ENCODE measurements around the gene VSIR.

Gene VSIR

DNA sequence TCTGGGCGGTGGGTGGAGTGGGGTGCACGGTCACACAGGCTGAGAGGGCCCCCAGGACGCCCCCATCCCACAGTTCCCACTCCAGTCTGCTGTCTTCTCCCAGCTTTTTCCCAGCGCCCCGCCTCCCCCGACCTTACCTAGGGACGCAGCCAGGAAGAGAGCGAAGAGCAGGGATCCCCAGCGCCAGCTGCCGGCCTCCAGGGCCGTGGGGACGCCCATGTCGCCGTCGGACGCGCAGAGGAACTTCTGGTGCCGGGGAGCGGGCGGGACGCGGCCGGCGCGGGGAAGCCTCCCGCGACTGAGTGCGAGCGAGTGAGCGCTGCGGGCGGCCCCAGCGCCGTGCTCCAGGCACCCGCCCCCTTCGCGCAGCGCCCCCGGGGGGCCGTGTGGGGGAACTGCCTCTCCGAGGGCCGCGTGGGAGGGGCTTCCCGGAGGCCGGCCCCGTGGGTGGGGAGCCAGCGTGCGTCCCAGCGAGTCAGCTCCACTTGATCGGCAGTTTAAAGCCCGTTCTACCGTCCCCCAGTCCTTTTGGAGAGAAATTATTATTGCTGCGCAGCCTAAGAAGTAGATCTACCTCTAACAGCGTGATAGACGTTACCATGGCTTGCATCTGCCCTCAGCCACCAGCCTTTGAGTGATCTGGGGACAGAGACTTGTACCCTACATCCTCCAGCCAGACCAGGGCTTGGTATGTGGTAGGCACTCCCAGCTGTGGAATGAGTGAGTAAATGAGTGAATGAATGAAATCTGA is at the start of gene VSIR:
Gene VSIR (minus strand): TSS at position 300 of the 751 bp plus-strand sequence. CDS start 81 bp downstream, at position 219.
- peak; percentile 88 for DNase-seq

DNA sequence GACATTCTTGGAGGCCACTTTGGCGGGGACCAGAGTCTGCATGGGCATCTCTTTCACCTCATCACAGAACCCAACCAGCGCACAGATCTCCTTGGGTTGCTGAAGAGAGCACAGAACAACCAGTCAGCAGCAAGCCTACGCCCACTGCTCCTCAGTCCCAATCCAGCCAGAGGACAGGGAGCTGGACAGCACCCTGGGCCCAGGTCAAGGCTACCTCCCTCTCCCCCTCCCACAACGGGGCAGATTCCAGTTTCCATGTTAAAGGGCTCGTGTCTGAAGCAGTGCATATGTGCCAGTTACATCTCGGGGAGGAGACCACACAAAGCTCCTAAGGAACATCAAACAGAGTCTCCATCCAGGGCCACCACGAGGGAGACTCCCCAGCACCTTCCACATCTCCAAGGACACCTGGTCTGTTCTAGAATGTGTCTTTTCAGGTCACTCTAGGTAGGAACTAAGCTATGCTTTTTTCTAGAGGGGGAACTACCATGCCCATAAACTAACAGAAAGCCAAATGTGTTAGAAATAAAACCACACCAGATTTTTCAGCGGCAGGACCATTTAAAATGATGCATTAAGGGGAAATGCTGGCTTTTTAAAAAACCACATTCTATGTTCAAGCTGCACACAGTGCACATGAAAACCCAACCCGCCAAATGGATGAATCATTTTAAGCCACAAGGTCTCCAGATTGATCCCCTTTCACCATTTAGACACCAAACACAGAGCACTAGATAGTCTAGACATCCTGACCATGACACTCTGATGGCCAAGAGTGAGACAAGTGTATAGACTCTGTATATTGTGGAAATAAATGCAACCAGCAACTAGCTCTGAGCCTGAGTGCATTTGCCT is 48.8 kb upstream of the VSIR start:
- no peak for DNase-seq

DNA sequence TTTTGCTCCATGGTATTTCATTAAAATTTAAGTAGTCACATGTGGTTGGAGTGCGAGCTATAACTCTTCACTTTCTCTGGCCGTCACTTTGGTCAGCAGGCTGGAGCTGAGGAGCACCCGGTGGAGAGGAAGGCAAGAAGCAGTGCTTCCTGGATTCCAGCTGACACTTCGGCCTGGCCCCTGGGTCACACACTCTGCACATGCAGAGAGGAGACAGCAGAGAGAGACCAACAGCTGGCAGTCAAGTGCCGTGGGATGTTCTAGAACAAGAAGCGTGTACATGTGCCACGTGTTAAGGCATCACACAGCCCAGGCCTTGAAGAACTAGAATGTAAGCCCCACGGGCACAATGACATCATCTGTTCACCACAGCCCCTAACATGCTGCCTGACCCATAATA is 47.6 kb upstream of the VSIR start:
- no peak for DNase-seq

DNA sequence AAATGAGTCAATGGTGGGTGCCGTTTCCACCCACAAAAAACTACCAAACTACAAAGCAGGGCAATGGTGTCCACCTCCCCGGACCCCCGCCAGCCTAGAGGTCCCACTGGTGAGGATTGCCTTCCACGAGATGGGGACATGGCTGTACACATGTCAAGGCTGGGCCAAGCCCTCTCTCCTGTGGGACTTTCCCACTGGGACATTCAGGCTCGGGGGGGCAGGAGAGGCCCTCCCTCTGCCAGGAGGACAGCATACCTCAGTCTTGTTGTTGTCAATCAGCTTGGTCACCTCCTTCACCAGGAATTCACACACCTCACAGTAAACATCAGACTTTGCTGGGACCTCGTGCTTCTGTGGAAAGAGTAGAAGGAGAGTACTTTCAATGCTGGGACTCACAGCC is 46.7 kb upstream of the VSIR start:
- no peak for DNase-seq

DNA sequence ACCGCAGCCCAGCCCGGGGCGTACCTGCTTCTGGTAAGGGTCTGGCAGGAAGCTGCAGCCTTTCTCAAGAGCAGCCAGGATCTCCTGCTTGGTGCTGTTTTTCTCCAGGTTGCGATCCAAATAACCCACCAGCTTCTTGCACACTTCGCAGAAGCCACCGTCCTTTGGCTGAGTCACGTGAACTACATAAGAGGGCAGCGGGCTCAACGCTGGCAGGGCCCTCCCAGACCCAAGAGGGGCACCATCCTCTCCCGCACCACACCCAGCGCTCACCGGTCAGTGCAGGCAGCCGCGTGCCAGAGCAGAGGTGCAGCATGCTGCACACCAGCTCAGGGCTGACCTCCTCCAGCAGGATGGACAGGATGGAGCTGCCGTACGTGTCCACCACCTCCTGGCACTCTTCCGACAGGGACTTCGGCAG is 46.1 kb upstream of the VSIR start:
- DNase-seq: no peak

DNA sequence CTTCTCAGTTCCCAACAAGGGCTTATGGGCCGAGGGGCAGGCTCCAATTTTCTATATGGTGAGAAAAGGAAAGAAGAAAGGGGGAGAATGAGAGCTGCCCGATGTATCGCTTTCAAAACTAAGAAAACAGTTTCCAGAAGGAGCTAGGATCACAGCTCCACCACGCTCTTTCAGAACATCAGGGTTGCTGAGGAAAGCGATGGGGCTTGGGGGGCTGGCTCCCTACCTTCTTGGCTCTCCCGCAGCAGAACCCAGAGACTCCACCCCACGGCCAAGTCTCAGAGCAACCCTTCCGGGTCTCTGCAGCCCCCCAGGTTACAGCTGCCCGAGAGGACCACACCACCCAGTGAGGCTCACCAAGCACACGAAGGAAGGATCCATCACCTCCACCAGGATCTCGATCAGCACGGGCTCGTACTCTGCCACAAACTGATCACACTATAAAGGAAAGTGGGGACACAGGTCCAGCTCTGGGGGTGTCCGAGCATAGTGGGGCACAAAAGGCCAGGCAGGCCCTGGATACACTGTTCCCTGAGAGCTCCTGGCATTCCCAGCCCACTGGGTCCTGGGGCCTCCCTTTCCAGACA is 45.4 kb upstream of the VSIR start:
- no peak for DNase-seq

DNA sequence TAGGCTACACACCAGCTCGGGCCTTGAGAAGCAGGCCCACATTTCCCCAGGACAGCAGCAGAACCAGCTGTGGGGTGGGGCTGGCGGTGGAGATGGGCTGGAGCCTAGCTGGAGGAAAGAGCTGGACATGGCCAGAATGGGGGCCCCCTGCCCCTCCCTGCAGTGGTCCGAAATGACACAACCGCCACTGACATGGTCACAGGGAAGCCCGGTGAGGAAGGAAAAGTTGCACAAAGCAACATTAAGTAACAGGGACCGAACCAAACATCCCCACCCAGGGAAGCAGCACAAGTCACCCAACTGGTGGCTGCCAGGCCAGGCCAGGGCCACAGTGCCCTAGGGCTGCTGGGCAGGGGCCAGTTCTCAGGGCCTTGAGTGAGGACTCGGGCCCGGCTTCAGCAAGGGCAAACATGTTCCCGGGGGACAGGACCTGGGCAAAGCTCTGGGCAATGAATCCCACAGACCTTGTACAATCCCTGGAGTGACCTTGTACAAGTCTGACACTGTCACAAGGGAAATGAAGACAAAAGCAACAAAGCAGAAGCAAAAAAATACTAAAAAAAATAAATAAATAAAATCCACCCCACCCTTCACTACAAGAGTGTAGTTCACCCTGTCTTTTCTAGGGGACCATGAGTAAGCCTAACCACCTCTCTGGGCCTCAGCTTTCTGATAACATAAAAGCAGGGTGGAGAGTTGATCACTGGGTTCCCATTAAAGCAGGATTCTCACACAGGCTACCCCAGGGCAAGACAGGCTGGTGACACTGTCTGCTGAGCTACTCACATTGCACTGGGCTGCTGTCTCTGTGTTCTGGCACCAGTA is 44.7 kb upstream of the VSIR start:
- no peak for DNase-seq

DNA sequence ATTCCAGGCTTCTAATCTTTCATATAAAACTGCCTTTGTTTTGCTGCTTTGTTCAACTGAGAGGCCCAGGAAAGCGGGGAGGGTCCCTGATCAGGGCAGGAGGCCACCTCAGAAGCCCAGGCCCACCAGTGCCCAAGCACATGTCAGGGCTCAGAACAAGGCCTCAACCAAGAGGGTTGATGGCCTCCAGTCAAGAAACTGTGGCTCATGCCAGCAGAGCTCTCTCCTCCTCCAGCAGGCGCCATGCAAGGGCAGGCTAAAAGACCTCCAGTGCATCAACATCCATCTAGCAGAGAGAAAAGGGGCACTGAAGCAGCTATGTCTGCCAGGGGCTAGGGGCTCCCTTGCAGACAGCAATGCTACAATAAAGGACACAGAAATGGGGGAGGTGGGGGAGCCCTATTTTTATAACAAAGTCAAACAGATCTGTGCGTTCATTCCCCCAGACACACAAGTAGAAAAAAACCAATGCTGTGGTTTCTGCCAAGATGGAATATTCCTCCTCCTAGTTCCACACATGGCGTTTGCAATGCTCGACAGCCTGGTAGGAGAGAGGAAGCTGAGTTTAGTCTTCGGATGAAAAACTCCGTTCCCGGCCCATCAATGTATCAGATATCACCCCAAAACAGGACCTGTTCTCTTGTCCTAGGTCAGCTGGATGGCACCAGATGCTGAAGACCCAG is 43.8 kb upstream of the VSIR start:
- no peak for DNase-seq

DNA sequence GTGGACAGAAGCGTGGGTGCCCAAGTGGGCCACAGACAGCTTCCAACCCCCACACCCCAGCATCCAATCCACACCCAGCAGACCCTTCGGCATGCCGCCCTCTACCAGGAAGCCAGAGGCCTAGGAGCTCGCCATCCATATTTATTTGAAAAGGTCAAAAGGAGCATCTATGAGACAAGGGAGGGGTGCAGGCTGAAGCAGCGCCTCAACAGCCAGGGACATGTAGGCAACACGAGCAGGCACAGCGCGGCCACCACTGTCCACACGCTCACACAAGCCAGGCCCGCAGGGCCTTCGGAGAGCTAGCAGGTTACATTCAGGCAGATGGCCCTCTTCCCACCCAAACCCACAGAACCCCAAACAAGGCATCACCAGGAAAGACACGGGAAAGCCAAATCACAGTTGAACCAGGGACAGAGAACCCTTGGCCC is 43.1 kb upstream of the VSIR start:
- no peak for DNase-seq

DNA sequence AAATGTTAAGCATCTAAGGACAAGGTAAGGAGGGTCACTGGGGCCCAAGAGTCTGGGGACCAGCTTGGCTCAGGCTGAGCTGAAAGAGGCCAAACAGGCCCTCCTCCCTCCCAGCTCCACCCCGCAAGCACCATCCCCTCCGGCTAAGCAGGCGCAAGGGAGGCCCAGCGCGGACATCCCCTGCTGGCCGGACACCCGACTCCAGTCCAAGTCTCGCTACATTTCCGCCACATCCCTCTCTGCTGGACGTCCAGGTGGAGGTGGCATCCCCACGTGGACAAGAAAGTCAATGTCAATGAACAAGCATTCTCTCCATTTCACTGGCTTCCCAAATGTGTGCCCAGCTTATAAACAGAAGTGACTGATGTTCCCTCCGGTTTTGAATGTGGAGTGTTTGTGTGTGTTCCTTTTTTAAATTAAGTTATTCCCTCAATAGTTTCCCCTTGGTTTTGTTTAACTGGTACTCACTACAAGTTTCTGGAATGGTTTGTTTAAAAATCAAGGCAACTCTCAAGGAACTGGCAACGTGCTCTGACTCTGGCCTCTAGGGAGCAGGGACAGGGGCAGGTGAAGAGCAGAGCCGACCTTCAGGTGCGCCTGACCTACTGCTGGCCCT is 42.3 kb upstream of the VSIR start:
- DNase-seq: no peak

DNA sequence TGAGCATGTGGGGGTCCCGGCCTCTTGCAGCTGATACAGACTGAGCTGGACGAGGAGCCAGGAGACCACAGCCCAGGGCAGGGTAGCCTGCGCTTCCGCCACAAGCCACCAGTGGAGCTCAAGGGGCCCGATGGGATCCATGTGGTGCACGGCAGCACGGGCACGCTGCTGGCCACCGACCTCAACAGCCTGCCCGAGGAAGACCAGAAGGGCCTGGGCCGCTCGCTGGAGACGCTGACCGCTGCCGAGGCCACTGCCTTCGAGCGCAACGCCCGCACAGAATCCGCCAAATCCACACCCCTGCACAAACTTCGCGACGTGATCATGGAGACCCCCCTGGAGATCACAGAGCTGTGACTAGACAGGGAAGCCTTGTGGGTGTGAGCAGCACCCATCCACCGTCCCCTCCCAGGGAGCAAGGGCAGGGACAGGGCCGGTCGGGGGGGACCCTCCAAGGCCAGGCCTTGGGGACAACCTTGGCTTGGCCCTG is 41.6 kb upstream of the VSIR start:
- DNase-seq: no peak

DNA sequence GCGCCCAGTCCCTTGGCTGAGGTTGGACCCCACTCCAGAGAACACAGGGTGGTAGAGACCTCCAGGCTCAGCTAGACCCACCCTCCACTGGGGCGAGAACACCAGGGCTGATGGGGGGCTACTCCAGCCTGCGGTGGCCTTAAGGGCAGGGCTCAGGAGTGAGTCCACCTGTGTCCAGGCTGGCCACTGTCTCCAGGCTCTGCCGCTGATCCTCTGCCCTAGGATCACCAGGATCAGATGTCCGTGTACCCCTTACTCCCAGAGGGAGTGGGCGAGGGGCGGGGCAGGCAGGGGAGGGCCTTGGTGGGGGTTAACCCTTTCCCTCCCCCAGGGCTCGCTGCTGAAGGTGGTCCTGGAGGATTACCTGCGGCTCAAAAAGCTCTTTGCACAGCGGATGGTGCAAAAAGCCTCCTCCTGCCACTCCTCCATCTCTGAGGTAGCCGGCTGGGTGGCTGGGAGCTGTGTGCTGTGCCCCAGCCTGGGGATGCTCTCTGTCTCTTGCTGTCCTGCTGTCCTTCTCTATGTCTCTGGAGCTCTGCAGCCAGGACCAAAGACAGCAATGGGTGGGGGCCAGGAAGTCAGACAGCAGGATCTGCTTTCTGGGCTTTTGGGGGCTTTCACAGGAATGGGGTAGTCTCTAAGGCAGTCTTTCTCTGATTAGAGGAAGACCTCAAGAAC is 39.7 kb upstream of the VSIR start:
- DNase-seq: no peak

DNA sequence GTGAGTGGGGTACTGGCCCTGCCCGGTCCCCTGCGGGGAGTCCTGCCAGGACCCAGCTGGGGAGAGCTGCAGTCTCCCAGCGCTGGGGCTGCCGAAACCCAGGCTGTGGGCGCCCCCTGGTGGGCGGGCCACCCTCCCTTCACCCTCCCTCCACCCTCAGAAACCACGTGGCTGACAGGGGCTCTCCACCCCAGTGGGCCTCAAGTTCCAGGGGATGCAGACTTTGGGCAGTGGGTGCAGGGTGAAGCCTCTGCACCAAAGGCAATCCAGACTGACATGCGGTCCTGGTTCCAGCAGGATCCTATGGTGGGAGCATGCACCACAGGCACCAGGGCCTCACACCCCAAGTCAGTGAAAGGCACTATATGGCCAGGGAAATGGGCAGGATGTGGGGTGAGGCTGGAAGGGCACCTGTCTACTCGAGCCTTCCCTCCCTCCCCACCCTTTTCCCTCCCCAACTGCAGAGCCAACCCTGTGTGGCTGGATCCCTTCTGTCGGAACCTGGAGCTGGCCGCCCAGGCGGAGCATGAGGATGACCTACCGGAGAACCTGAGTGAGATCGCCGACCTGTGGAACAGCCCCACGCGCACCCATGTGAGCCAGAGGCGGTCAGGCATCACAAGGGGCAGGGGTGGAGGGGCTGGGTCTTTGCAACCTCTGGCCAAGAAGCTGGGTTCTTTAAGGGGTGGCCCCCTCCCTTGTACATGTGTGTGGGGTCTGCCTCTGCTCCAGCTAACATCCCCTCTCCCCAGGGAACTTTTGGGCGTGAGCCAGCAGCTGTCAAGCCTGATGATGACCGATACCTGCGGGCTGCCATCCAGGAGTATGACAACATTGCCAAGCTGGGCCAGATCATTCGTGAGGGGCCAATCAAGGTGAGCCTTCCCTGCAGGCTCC is 38.9 kb upstream of the VSIR start:
- DNase-seq: peak; percentile 91

DNA sequence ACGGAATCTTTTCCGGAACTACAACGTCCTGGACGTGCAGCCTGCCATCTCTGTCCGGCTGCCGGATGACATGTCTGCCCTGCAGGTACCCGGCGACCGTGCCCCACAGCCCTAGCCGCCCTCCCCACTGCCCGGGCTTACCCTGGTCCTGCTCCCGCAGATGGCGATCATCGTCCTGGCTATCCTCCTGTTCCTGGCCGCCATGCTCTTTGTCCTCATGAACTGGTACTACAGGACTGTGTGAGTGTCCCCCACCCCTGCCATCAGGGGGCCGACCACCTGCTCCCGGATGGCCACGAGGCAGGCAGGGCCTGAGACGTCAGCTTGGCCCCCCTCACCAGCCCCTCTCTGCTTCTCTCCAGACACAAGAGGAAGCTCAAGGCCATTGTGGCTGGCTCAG is 38.0 kb upstream of the VSIR start:
- DNase-seq: no peak

DNA sequence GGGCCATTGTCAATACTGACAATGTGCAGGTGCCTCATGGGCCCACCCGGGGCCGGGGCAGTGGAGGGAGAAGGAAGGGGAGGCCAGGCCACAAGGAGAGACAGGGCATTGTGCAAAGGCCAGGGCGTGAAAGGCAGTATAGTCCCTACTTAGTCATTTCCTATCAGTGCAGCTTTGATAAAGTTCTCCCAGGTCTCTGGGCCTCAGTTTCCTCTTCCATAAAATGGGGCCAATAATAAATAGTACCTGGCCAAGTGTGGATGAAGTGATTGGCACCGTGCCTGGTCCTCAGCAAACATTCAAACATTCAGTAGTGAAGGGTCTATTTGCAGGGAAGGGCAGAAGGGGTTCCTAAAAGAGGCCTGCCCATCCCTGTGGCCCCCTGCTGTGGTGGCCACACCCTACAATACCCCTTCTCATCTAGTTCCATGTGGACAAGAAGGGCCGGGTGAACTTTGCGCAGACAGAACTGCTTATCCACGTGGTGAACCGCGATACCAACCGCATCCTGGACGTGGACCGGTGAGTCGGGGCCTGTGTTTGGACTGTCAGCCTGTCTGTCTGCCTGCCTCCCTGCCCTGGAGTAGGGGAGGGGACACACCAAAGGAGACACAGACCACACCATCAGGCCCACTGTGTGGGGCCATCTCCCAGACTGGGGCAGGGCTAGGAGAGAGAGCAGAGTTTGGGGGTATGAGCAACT is 36.9 kb upstream of the VSIR start:
- DNase-seq: no peak

DNA sequence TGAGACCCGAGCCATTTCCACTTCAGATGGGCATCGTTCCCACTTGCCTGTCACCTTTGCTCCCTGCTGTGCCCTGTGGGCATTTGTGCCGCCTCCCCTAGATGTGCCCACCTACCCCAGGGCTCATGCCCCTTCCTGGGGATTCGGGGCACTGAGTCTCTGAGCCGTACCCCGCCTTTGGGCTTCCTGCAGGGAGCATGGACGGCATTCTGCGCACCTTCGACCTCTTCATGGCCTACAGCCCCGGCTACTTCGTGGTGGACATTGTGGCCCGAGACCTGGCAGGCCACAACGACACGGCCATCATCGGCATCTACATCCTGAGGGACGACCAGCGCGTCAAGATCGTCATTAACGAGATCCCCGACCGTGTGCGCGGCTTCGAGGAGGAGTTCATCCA is 36.3 kb upstream of the VSIR start:
- no peak for DNase-seq

DNA sequence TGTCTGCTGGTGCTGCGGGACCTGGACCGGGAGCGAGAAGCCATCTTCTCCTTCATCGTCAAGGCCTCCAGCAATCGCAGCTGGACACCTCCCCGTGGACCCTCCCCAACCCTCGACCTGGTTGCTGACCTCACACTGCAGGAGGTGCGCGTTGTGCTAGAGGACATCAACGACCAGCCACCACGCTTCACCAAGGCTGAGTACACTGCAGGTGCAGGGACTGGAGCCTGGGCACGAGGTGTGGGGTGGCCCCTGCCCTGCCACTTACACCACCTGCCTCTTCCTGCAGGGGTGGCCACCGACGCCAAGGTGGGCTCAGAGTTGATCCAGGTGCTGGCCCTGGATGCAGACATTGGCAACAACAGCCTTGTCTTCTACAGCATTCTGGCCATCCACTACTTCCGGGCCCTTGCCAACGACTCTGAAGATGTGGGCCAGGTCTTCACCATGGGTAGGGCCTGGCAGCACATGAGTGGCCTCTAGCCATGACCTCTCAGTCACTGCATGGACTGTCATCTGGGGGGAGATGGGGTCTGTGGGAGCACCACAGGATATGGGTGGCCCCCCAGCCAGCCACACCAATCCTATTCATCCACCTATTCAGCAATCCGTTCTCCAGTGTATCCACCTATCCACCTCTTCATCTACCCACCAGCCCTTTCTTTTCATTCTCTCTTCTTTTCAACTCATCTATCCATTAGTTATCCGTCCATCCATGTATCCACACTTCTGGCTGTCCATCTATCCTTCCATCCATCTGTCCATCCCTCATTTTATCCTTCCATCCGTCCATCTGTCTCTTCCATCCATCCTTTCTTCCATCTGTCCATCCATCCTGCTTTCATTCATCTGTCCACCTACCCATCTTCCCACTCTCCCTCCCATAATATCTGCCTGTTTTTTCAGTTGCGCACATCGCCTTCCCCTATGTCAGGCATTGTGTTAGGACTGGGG is 34.5 kb upstream of the VSIR start:
- no peak for DNase-seq

Data from 8988T (cell line).